OCI-LY3 (cell line): ENCODE measurements around the gene GALNT16.
"Not testable (repeated sequence)": the region's sequence is repeated elsewhere in the genome, so short reads cannot be mapped to it uniquely, and the experiment has no call there.

Source experiments
- H2AFZ ChIP-seq: fragments of 200-600, 300-600 bp; shearing (Covaris generic); 2 replicates; pipeline ENCODE4 v1.6.0; 2014; ENCODE audit warnings: antibody characterized with exemption, low read depth, low read length
- H3K27ac ChIP-seq: fragments of 200-600, 300-600 bp; sonication (generic); 2 replicates; pipeline ENCODE4 v1.5.1; 2014; ENCODE audit warnings: mild to moderate bottlenecking, low read length, moderate library complexity, mixed read lengths
- H3K27me3 ChIP-seq: fragments of 200-600, 300-600 bp; sonication (generic); 2 replicates; pipeline ENCODE4 v1.6.1; 2014; ENCODE audit warnings: low read depth, low read length, mixed read lengths
- H3K36me3 ChIP-seq: fragments of 200-600, 300-600 bp; sonication (generic); replicated peaks from 2 replicates; pipeline ENCODE3; 2014; ENCODE audit warnings: low read depth, low read length, mixed read lengths
- H3K4me1 ChIP-seq: fragments of 300-600, 200-600 bp; sonication (generic); 2 replicates; pipeline ENCODE4 v1.6.1; 2014; ENCODE audit warnings: low read length, mixed read lengths
- H3K4me2 ChIP-seq: fragments of 200-600, 300-600 bp; sonication (generic); 2 replicates; pipeline ENCODE4 v1.6.1; 2014; ENCODE audit warnings: low read length, mixed read lengths
- H3K4me3 ChIP-seq: fragments of 300-600, 200-600 bp; sonication (generic); 2 replicates; pipeline ENCODE4 v1.5.1; 2014; ENCODE audit warnings: antibody characterized with exemption, mild to moderate bottlenecking, low read length, moderate library complexity
- H3K79me2 ChIP-seq: fragments of 300-600, 200-600 bp; shearing (Covaris generic); 2 replicates; pipeline ENCODE4 v1.6.1; 2014; ENCODE audit warnings: mild to moderate bottlenecking, low read length, mixed read lengths
- H3K9ac ChIP-seq: fragments of 300-600, 200-600 bp; shearing (Covaris generic); 2 replicates; pipeline ENCODE4 v1.6.0; 2014; ENCODE audit warnings: mild to moderate bottlenecking, low read length, moderate library complexity
- H3K9me3 ChIP-seq: fragments of 200-600, 300-600 bp; shearing (Covaris generic); 2 replicates; pipeline ENCODE4 v1.6.1; 2014; ENCODE audit warnings: low read length, mixed read lengths; ENCODE audit not compliant: insufficient read depth
- H4K20me1 ChIP-seq: fragments of 200-600, 300-600 bp; sonication (generic); 2 replicates; pipeline ENCODE4 v1.6.1; 2016; ENCODE audit warnings: low read length, mixed read lengths; ENCODE audit not compliant: insufficient read depth
- EZH2phosphoT487 ChIP-seq: fragments of 200-600 bp; shearing (Covaris generic); IDR thresholded peaks from 2 replicates; pipeline ENCODE4 v1.6.1; 2018; ENCODE audit warnings: antibody characterized with exemption, mixed run types, low read depth
- TF ChIP-seq, protein P1 (sequence below): fragments of 200-600, 300-600 bp; sonication (generic); IDR thresholded peaks from 2 replicates; pipeline ENCODE4 v1.5.1; 2014; ENCODE audit warnings: antibody characterized with exemption, low read length, low read depth

GALNT16 gene

DNA sequence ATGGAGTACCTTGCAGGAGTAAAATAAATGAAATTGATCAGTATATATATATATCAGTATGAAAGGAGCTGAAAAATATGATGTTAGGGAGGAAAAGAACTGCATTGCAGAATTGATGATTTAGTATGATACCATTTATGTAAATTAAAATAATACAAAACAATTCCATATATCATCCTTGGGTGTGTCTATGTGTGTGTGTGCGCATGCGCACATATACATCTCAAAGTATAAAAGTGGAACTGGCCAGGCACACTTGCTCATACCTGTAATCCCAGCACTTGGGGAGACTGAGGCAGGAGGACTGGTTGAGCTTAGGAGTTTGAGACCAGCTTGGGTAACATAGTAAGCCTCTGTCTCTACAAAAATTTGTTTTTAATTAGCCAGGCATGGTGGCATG is 15.4 kb downstream of the GALNT16 start:
- no peak for TF ChIP-seq EZH2phosphoT487
- TF ChIP-seq, protein P1, sequence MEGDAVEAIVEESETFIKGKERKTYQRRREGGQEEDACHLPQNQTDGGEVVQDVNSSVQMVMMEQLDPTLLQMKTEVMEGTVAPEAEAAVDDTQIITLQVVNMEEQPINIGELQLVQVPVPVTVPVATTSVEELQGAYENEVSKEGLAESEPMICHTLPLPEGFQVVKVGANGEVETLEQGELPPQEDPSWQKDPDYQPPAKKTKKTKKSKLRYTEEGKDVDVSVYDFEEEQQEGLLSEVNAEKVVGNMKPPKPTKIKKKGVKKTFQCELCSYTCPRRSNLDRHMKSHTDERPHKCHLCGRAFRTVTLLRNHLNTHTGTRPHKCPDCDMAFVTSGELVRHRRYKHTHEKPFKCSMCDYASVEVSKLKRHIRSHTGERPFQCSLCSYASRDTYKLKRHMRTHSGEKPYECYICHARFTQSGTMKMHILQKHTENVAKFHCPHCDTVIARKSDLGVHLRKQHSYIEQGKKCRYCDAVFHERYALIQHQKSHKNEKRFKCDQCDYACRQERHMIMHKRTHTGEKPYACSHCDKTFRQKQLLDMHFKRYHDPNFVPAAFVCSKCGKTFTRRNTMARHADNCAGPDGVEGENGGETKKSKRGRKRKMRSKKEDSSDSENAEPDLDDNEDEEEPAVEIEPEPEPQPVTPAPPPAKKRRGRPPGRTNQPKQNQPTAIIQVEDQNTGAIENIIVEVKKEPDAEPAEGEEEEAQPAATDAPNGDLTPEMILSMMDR = no peak
- no peak overlapping the region for H3K4me3 ChIP-seq
- H3K4me1 ChIP-seq = no peaks in the 10 kb centered on the region
- H3K9me3 ChIP-seq = no peaks in the 10 kb centered on the region
- no peak overlapping the region for H3K9ac ChIP-seq
- H4K20me1 ChIP-seq = no peaks in the 10 kb centered on the region
- H3K79me2 ChIP-seq = no peaks in the 10 kb centered on the region
- H3K27me3 ChIP-seq = peaks cover 7% of the 10 kb centered on the region; the same call in 1 of the 2 replicates
- no peak overlapping the region for H2AFZ ChIP-seq
- no peak overlapping the region for H3K4me2 ChIP-seq
- H3K27ac ChIP-seq = no peak overlapping the region
- no peaks in the 10 kb centered on the region for H3K36me3 ChIP-seq

DNA sequence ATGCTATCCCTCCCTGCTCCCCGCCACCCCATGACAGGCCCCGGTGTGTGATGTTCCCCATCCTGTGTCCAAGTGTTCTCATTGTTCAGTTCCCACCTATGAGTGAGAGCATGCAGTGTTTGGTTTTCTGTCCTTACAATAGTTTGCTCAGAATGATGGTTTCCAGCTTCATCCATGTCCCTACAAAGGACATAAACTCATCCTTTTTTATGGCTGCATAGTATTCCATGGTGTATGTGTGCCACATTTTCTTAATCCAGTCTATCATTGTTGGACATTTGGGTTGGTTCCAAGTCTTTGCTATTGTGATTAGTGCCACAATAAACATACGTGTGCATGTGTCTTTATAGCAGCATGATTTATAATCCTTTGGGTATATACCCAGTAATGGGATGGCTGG is 17.4 kb downstream of the GALNT16 start:
- H3K27me3 ChIP-seq, H3K9ac ChIP-seq, H3K79me2 ChIP-seq, H3K9me3 ChIP-seq, H4K20me1 ChIP-seq, H3K4me3 ChIP-seq, H3K36me3 ChIP-seq, H3K27ac ChIP-seq, H2AFZ ChIP-seq, H3K4me2 ChIP-seq: not testable (repeated sequence)
- H3K4me1 ChIP-seq = peaks cover 18% of the 10 kb centered on the region

DNA sequence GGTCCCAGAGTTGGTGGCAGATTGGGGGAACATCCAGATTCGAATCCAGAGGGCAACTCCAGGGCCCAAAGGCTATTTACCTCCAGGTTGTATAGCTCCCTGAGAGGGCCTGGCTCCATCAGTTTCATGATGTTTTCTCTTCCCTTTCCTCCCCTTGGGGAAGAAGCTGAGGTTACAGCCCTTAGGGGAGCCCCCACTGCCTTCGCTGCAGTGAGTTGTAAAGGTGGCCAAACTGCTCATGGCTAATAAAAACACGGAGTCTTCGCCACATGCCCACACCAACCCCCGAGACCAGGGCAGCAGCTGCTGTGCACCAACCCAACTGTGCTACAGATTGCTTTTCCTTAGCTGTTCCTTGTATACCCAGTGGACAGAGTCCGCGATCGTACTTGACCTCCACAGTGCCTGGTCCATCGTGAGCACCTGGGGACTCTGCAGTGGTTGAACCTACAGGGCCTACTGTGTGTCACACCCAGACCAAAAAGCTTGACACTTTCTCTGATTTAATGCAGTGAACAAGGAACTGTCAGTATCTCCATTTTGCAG is 20.9 kb downstream of the GALNT16 start:
- Histone ChIP-seq H2AFZ (no peak overlapping the region), H3K27ac (no peak overlapping the region), H4K20me1 (no peaks in the 10 kb centered on the region), H3K79me2 (no peaks in the 10 kb centered on the region), H3K4me1 (peaks cover 19% of the 10 kb centered on the region), H3K36me3 (no peaks in the 10 kb centered on the region), H3K9me3 (no peaks in the 10 kb centered on the region), H3K4me2 (peak overlapping the region; percentile 70), H3K27me3 (no peaks in the 10 kb centered on the region), H3K4me3 (no peak overlapping the region), H3K9ac (no peak overlapping the region)
- TF ChIP-seq, protein P1 = no peak
- no peak for TF ChIP-seq EZH2phosphoT487

DNA sequence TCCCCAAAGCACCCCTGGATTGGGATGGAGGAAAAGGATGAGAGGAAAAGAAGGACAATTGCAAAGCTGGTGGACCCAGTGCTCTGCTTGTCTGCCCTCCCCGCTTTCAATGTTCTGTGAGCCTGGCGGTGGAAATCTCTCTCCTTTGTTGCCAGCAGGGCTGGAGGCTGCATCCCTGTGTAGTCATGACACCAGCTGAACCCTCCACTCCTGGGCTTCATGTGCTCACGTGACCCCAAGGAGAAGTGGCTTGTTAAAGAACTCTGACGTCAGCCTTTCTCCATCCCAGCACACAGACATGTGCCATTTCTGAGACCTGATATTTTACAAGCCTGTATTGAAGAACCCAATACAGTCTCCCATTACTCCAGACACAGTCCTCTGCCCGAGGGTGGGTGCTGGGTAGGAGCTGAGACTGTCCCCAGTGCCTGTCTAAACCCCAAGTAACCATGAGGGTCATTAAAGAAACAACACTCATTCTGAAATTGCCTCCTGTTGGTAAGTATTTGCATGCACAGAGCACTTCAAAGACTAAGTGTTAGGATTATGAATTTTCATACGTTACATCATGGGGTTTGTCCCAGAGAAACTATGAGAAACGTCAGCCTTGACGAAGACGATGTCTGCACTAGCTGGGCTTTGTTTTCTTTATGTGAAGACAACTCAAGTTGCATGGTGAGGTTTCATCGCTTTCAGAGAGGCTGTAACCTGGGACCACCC is 21.7 kb downstream of the GALNT16 start:
- Histone ChIP-seq H3K4me1 (peaks cover 19% of the 10 kb centered on the region), H3K27me3 (no peaks in the 10 kb centered on the region; the same call in 1 of the 2 replicates), H4K20me1 (no peaks in the 10 kb centered on the region), H3K79me2 (no peaks in the 10 kb centered on the region), H3K4me3 (peak overlapping the region; percentile 33), H3K9me3 (no peaks in the 10 kb centered on the region), H3K9ac (0 out of 2 replicates have a peak overlapping the region, but pooled peaks have one; percentile 2), H3K4me2 (peak overlapping the region; percentile 70), H3K27ac (no peak overlapping the region), H2AFZ (peak overlapping the region; percentile 32; the same call in 1 of the 2 replicates), H3K36me3 (no peaks in the 10 kb centered on the region)
- TF ChIP-seq, protein P1 = no peak
- no peak for TF ChIP-seq EZH2phosphoT487
